ENCODE measurements around the gene ALPL. TPM values are rescaled to one million over a fixed set of nuclear protein-coding genes. Genes with fewer than 3 reads are reported as not detected.

Gene ALPL
- total and polyA plus RNA-seq, 10 of the 15 experiments (the other 5 are each of a cell fraction or from before 2014, with no cell fraction given): 0.07 to 0.59 (median 0.31) TPM; not detected in 2

- DNase-seq (ENCODE audit: low read depth, low spot score) (no peak), FAIRE-seq (no peak), ATAC-seq (no peak)
- no peaks in the 10 kb centered on the region for H3K36me3 ChIP-seq (ENCODE audit: control insufficient read depth in 2 of 2, insufficient read depth in 2 of 2, low read length in 1 of 2)
- no TSS peak for BruUV-seq (replicated peaks)
- intact Hi-C loops (cut with micrococcal nuclease; ENCODE audit: unreplicated experiment) (no loop called here), in situ Hi-C loops (cut with MboI) (no loop called here)
- no peak overlapping the region for H3K9ac ChIP-seq (ENCODE audit: control insufficient read depth, insufficient read depth, low read length)
- no peak for TF ChIP-seq YBX1 (IDR thresholded peaks at IDR 0.05)
- TF ChIP-seq FOXM1 (IDR thresholded peaks at IDR 0.05; ENCODE audit: low read depth, low read length): no peak
- no peak for TF ChIP-seq NKRF (conservative IDR thresholded peaks at IDR 0.05)
- no peak for TF ChIP-seq CREB1 (IDR thresholded peaks at IDR 0.05; ENCODE audit: low read depth)
- no peak for TF ChIP-seq NRF1 (conservative IDR thresholded peaks at IDR 0.05; ENCODE audit: low read depth, low read length)
- no peak for TF ChIP-seq PAX5 (IDR thresholded peaks at IDR 0.05; ENCODE audit: borderline replicate concordance, low read depth, low read length)
- TF ChIP-seq NR2C1 (IDR thresholded peaks at IDR 0.05): no peak
- TF ChIP-seq SP1 (IDR thresholded peaks at IDR 0.05; ENCODE audit: low read depth, low read length): no peak
- TF ChIP-seq IKZF2 (IDR thresholded peaks at IDR 0.05): no peak
- no peak for TF ChIP-seq MLLT1 (IDR thresholded peaks at IDR 0.05)
- no peak for TF ChIP-seq BCL11A (IDR thresholded peaks at IDR 0.05; ENCODE audit: low read depth, low read length)
- H3K4me1 ChIP-seq (ENCODE audit: control insufficient read depth, insufficient read depth, low read length): no peaks in the 10 kb centered on the region
- H2AFZ ChIP-seq (ENCODE audit: control insufficient read depth, low read depth, low read length): no peak overlapping the region
- no peak overlapping the region for H3K4me2 ChIP-seq (ENCODE audit: control insufficient read depth, insufficient read depth)
- no peaks in the 10 kb centered on the region for H4K20me1 ChIP-seq (ENCODE audit: control insufficient read depth, insufficient read depth)
- no peak overlapping the region for H3K4me3 ChIP-seq
- ChIA-PET CTCF (no interaction called here), POLR2A (no interaction called here), SMC1A (ENCODE audit: uncharacterized antibody, unreplicated experiment) (no interaction called here), RAD21 (ENCODE audit: unreplicated experiment) (no interaction called here)
- H3K27ac ChIP-seq (ENCODE audit: control insufficient read depth, insufficient read depth): no peak overlapping the region
- 40% methylated on average over 27 of the region's 30 CpGs for WGBS (ENCODE audit: insufficient coverage, insufficient replicate concordance, low lambda C conversion rate, missing lambda C conversion rate)
- no peaks in the 10 kb centered on the region for H3K27me3 ChIP-seq (replicated peaks in 1 of 2; ENCODE audit: control insufficient read depth in 2 of 2, insufficient read depth in 2 of 2, low read length in 1 of 2)
- no peaks in the 10 kb centered on the region for H3K9me3 ChIP-seq (replicated peaks; ENCODE audit: control insufficient read depth, insufficient read depth, low read length)
- no peaks in the 10 kb centered on the region for H3K79me2 ChIP-seq (ENCODE audit: control insufficient read depth, insufficient read depth, low read length)
These were observed 92.2 kb downstream of the ALPL start for GRCh38 chr1:21601278-21602048.

Data from GM12878 (cell line).